Measurements from ENCODE around the gene TNIP2.
"Not testable (repeated sequence)": the region's sequence is repeated elsewhere in the genome, so short reads cannot be mapped to it uniquely, and the experiment has no call there.

TNIP2 gene

GRCh38 chr4:2743518-2744445, 12.4 kb downstream of the TNIP2 start:
- no peak for DNase-seq

- no peak for DNase-seq
These were observed 13.2 kb downstream of the TNIP2 start for GRCh38 chr4:2742823-2743517.

- DNase-seq = no peak
These were observed 13.9 kb downstream of the TNIP2 start for GRCh38 chr4:2742081-2742822.

- no peak for DNase-seq
These were observed 14.5 kb downstream of the TNIP2 start for GRCh38 chr4:2741626-2742025.

- not testable (repeated sequence) for DNase-seq
These were observed 17.8 kb downstream of the TNIP2 start for GRCh38 chr4:2738296-2738695.

- DNase-seq = no peak
These were observed 20.3 kb downstream of the TNIP2 start for GRCh38 chr4:2735869-2736268.

- no peak for DNase-seq
These were observed 21.5 kb downstream of the TNIP2 start for GRCh38 chr4:2734612-2735011.

GRCh38 chr4:2733844-2734574, 22.1 kb downstream of the TNIP2 start:
- no peak for DNase-seq

GRCh38 chr4:2733001-2733843, 22.9 kb downstream of the TNIP2 start:
- DNase-seq = no peak

- no peak for DNase-seq
These were observed 23.6 kb downstream of the TNIP2 start for GRCh38 chr4:2732526-2732925.

GRCh38 chr4:2731907-2732317, 24.2 kb downstream of the TNIP2 start:
- no peak for DNase-seq

GRCh38 chr4:2729533-2729875, 26.6 kb downstream of the TNIP2 start:
- DNase-seq = no peak

- no peak for DNase-seq
These were observed 27.2 kb downstream of the TNIP2 start for GRCh38 chr4:2728806-2729532.

- no peak for DNase-seq
These were observed 27.9 kb downstream of the TNIP2 start for GRCh38 chr4:2728221-2728620.

GRCh38 chr4:2726881-2727280, 29.3 kb downstream of the TNIP2 start:
- not testable (repeated sequence) for DNase-seq

- no peak for DNase-seq
These were observed 30.8 kb downstream of the TNIP2 start for GRCh38 chr4:2725380-2725779.

- DNase-seq = no peak
These were observed 32.4 kb downstream of the TNIP2 start for GRCh38 chr4:2723751-2724150.

- DNase-seq = no peak
These were observed 34.1 kb downstream of the TNIP2 start for GRCh38 chr4:2722033-2722432.

- DNase-seq = no peak
These were observed 34.5 kb downstream of the TNIP2 start for GRCh38 chr4:2721586-2721985.

- DNase-seq = no peak
These were observed 39.9 kb downstream of the TNIP2 start for GRCh38 chr4:2716236-2716635.

GRCh38 chr4:2715426-2715825, 40.7 kb downstream of the TNIP2 start:
- DNase-seq = no peak
